GM23338 (cell line): ENCODE data around the gene ARFIP1. TPM values are rescaled to one million over a fixed set of nuclear protein-coding genes. Genes with fewer than 3 reads are reported as not detected.

Source experiments
- ATAC-seq: fragments of 200-7000 bp; cut with Tn5 transposase; 3 replicates; pipeline ENCODE4 v1.9.1; 2020
- DNase-seq: peaks from one replicate; pipeline ENCODE4 v3.0.0-alpha.2; 2015; ENCODE audit warnings: low spot score
- H2AFZ ChIP-seq: fragments of 200-600 bp; sonication (generic); 2 replicates; pipeline ENCODE4 v1.8.0; 2016; ENCODE audit warnings: antibody characterized with exemption, mild to moderate bottlenecking, moderate library complexity
- H3F3A ChIP-seq: fragments of 200-600 bp; sonication (generic); replicated peaks from 2 replicates; pipeline ENCODE4 v1.8.0; 2017; ENCODE audit warnings: antibody characterized with exemption, mixed run types, low read depth
- H3K27ac ChIP-seq: fragments of 200-600 bp; sonication (generic); 2 replicates; pipeline ENCODE4 v1.6.1; 2016; ENCODE audit warnings: low read depth
- H3K27me3 ChIP-seq: fragments of 200-600 bp; sonication (generic); 2 replicates; pipeline ENCODE4 v1.8.0; 2016; ENCODE audit warnings: mild to moderate bottlenecking, mixed run types, moderate library complexity; ENCODE audit not compliant: insufficient read depth
- H3K36me3 ChIP-seq: fragments of 200-600 bp; sonication (generic); 2 replicates; pipeline ENCODE4 v1.8.0; 2016; ENCODE audit warnings: mild to moderate bottlenecking; ENCODE audit not compliant: insufficient read depth
- H3K4me1 ChIP-seq: fragments of 200-600 bp; sonication (generic); 2 replicates; pipeline ENCODE4 v1.8.0; 2016; ENCODE audit warnings: mild to moderate bottlenecking, moderate library complexity; ENCODE audit not compliant: insufficient read depth
- H3K4me2 ChIP-seq: fragments of 200-600 bp; sonication (generic); 2 replicates; pipeline ENCODE4 v1.7.1; 2017; ENCODE audit warnings: mixed run types
- H3K4me3 ChIP-seq: fragments of 200-600 bp; sonication (generic); 2 replicates; pipeline ENCODE4 v1.6.1; 2016; ENCODE audit warnings: mixed run types
- H3K79me2 ChIP-seq: fragments of 200-600 bp; sonication (generic); replicated peaks from 2 replicates; pipeline ENCODE4 v1.8.0; 2017; ENCODE audit warnings: mild to moderate bottlenecking; ENCODE audit not compliant: insufficient read depth
- H3K9me2 ChIP-seq: fragments of 200-600 bp; sonication (generic); 2 replicates; pipeline ENCODE4 v1.8.0; 2017; ENCODE audit not compliant: insufficient read depth
- H4K20me1 ChIP-seq: fragments of 200-600 bp; sonication (generic); replicated peaks from 2 replicates; pipeline ENCODE4 v1.8.0; 2017; ENCODE audit warnings: mild to moderate bottlenecking; ENCODE audit not compliant: insufficient read depth
- H3K27ac Mint-ChIP-seq: 2 replicates; pipeline ENCODE4 v1.8.0; 2020; ENCODE audit warnings: inconsistent platforms, mild to moderate bottlenecking, moderate library complexity, mixed read lengths
- H3K27me3 Mint-ChIP-seq: 3 replicates; pipeline ENCODE4 v1.8.0; 2022; ENCODE audit warnings: low read depth, mild to moderate bottlenecking, moderate library complexity, mixed read lengths, inconsistent platforms; ENCODE audit not compliant: insufficient read depth, poor library complexity
- H3K36me3 Mint-ChIP-seq: 3 replicates; pipeline ENCODE4 v1.8.0; 2021; ENCODE audit warnings: low read depth, mild to moderate bottlenecking, inconsistent platforms, moderate library complexity, mixed read lengths
- H3K4me1 Mint-ChIP-seq: 3 replicates; pipeline ENCODE4 v1.8.0; 2020; ENCODE audit warnings: mild to moderate bottlenecking, inconsistent platforms, mixed read lengths
- H3K4me3 Mint-ChIP-seq: 3 replicates; pipeline ENCODE4 v1.8.0; 2021; ENCODE audit warnings: moderate library complexity, mild to moderate bottlenecking, inconsistent platforms, mixed read lengths
- H3K9me3 Mint-ChIP-seq: 3 replicates; pipeline ENCODE4 v1.8.0; 2020; ENCODE audit warnings: moderate library complexity, mild to moderate bottlenecking, inconsistent platforms, mixed read lengths
- CREB1 ChIP-seq: fragments of 250-450 bp; sonication (Bioruptor Pico); IDR thresholded peaks from 2 replicates; pipeline ENCODE4 v1.5.0; 2020; ENCODE audit warnings: low read depth, mild to moderate bottlenecking, moderate library complexity
- CTCF ChIP-seq, 2 experiments: fragments of 200-600 bp in 1 of 2; sonication (generic) in 1 of 2; conservative IDR thresholded peaks; 2 replicates each; pipeline versions ENCODE4 v1.5.1 to v1.6.1; 2016 to 2017; ENCODE audit warnings: antibody characterized with exemption in 2 of 2, low read depth in 2 of 2, mild to moderate bottlenecking in 2 of 2, moderate library complexity in 1 of 2
- ETS1 ChIP-seq: IDR thresholded peaks from 2 replicates; pipeline ENCODE4 v1.6.1; 2016; ENCODE audit warnings: antibody characterized with exemption
- EZH2 ChIP-seq: fragments of 200-600 bp; sonication (generic); IDR thresholded peaks from one replicate; pipeline ENCODE4 v1.8.0; 2017; ENCODE audit warnings: antibody characterized with exemption, mild to moderate bottlenecking, low read depth; ENCODE audit not compliant: unreplicated experiment
- EZH2phosphoT487 ChIP-seq: fragments of 200-600 bp; sonication (generic); IDR thresholded peaks from one replicate; pipeline ENCODE4 v1.8.1; 2018; ENCODE audit warnings: antibody characterized with exemption; ENCODE audit not compliant: unreplicated experiment
- JUNB ChIP-seq: IDR thresholded peaks from one replicate; pipeline ENCODE4 v1.6.1; 2016; ENCODE audit warnings: antibody characterized with exemption; ENCODE audit not compliant: unreplicated experiment
- NANOG ChIP-seq: IDR thresholded peaks from 2 replicates; pipeline ENCODE4 v1.6.1; 2016; ENCODE audit warnings: antibody characterized with exemption, borderline replicate concordance
- POLR2AphosphoS5 ChIP-seq: IDR thresholded peaks from 2 replicates; pipeline ENCODE4 v1.6.1; 2016; ENCODE audit warnings: antibody characterized with exemption, low read depth
- REST ChIP-seq: IDR thresholded peaks from one replicate; pipeline ENCODE4 v1.6.1; 2018; ENCODE audit warnings: antibody characterized with exemption; ENCODE audit not compliant: unreplicated experiment
- STAT1 ChIP-seq: IDR thresholded peaks from one replicate; pipeline ENCODE4 v1.6.1; 2016; ENCODE audit warnings: antibody characterized with exemption; ENCODE audit not compliant: unreplicated experiment
- ZNF114 ChIP-seq: fragments of 250-450 bp; sonication (Bioruptor Pico); IDR thresholded peaks from 2 replicates; pipeline ENCODE4 v1.5.0; 2020; ENCODE audit warnings: mild to moderate bottlenecking, moderate library complexity
- ZNF331 ChIP-seq: fragments of 250-450 bp; sonication (Bioruptor Pico); IDR thresholded peaks from 2 replicates; pipeline ENCODE4 v1.5.0; 2020; ENCODE audit warnings: low read depth, mild to moderate bottlenecking, moderate library complexity
- ZNF462 ChIP-seq: fragments of 250-450 bp; sonication (Bioruptor Pico); IDR thresholded peaks from 2 replicates; pipeline ENCODE4 v1.5.0; 2020; ENCODE audit warnings: mild to moderate bottlenecking, moderate library complexity
- polyA plus RNA-seq: library from polyadenylated mRNA; unstranded; fragments of >200 nt; fragmentation: Nextera tagmentation; extraction: Ambion mirVana; gene quantifications from 2 replicates; pipeline ENCODE4 v1.2.1, GENCODE V29; 2016
- total RNA-seq: library from RNA; depleted of rRNA; stranded (reverse); fragments of >200 nt; shearing (Covaris generic); gene quantifications from 2 replicates; pipeline ENCODE4 v1.2.3, GENCODE V29; 2014

Gene ARFIP1
- total and polyA plus RNA-seq, 2 experiments from 2014 or later, result 46.0 to 49.6 TPM

- H3K4me3 ChIP-seq, result no peak overlapping the region
- peaks cover 35% of the 10 kb centered on the region for H3K4me1 ChIP-seq
- H4K20me1 ChIP-seq, result peaks cover 19% of the 10 kb centered on the region; the same call in 1 of the 2 replicates
- H3K79me2 ChIP-seq, result peaks cover 70% of the 10 kb centered on the region
- H3K9me3 Mint-ChIP-seq, result no peaks in the 10 kb centered on the region
- no peak for TF ChIP-seq CREB1 (CRISPR knock-in tag)
- no peak for TF ChIP-seq JUNB
- TF ChIP-seq ZNF462, result no peak
- no peak for TF ChIP-seq STAT1
- no peak for TF ChIP-seq ETS1
- no peak for TF ChIP-seq CTCF (conservative IDR thresholded peaks at IDR 0.05; ENCODE audit: low read depth in 2 of 2)
- no peak for TF ChIP-seq POLR2AphosphoS5
- TF ChIP-seq REST, result no peak
- no peak for TF ChIP-seq ZNF114 (CRISPR knock-in tag)
- no peak for TF ChIP-seq NANOG
- TF ChIP-seq EZH2, result no peak
- no peak for TF ChIP-seq EZH2phosphoT487
- TF ChIP-seq ZNF331 (CRISPR knock-in tag), result no peak
- peak overlapping the region; percentile 85 for H3K27ac ChIP-seq
- peaks cover 16% of the 10 kb centered on the region for H3K36me3 ChIP-seq
- H3F3A ChIP-seq, result 0 out of 2 replicates have a peak, but pooled peaks cover 4% of the 10 kb centered on the region
- peak overlapping the region; percentile 85 for H3K27ac Mint-ChIP-seq
- H2AFZ ChIP-seq, result no peak overlapping the region
- no peak overlapping the region; the same call in 2 of the 3 replicates for H3K4me3 Mint-ChIP-seq
- peaks cover 43% of the 10 kb centered on the region for H3K4me1 Mint-ChIP-seq
- no peaks in the 10 kb centered on the region for H3K27me3 ChIP-seq
- no peaks in the 10 kb centered on the region for H3K9me2 ChIP-seq
- peak; percentile 51 for DNase-seq
- ATAC-seq, result peak; percentile 82
- peaks cover 57% of the 10 kb centered on the region for H3K36me3 Mint-ChIP-seq
- peak overlapping the region; percentile 42 for H3K4me2 ChIP-seq
- peaks cover 5% of the 10 kb centered on the region for H3K27me3 Mint-ChIP-seq
Measured at GRCh38 chr4:152949930-152950329, 170.2 kb downstream of the ARFIP1 start.
